CD4-positive, alpha-beta T cell treated with Interleukin-4 for 1 hour (primary cell): ENCODE results near the gene TMED8.
"Not testable (repeated sequence)": the region's sequence is repeated elsewhere in the genome, so short reads cannot be mapped to it uniquely, and the experiment has no call there.

Source experiments
- DNase-seq, 2 donors: peaks; one replicate each; pipeline ENCODE4 v3.0.0-alpha.2; 2020 to 2022

TMED8 gene

GRCh38 chr14:77320238-77320935 is 56.5 kb downstream of the TMED8 start, which contains the start of gene POMT2:
Gene POMT2 (minus strand): TSS chr14:77320883. CDS start chr14:77320681, 202 bp downstream.
- DNase-seq, result peak; percentile 94

GRCh38 chr14:77319422-77319821 is 57.5 kb downstream of the TMED8 start:
- no peak for DNase-seq

GRCh38 chr14:77318756-77319155 is 58.1 kb downstream of the TMED8 start:
- DNase-seq, result not testable (repeated sequence)

GRCh38 chr14:77318006-77318553 is 58.8 kb downstream of the TMED8 start:
- DNase-seq, result no peak

GRCh38 chr14:77316872-77317301 is 60.0 kb downstream of the TMED8 start:
- no peak for DNase-seq

- no peak for DNase-seq
Measured at GRCh38 chr14:77316195-77316505, 60.7 kb downstream of the TMED8 start.

GRCh38 chr14:77314539-77315457 is 62.1 kb downstream of the TMED8 start:
- no peak for DNase-seq

GRCh38 chr14:77314043-77314442 is 62.9 kb downstream of the TMED8 start:
- no peak for DNase-seq

GRCh38 chr14:77313371-77313770 is 63.5 kb downstream of the TMED8 start:
- no peak for DNase-seq

- DNase-seq, result no peak
Measured at GRCh38 chr14:77311217-77311616, 65.7 kb downstream of the TMED8 start.

GRCh38 chr14:77310026-77310425 is 66.9 kb downstream of the TMED8 start:
- DNase-seq, result no peak

GRCh38 chr14:77309131-77309530 is 67.8 kb downstream of the TMED8 start:
- DNase-seq, result no peak

- no peak for DNase-seq
Measured at GRCh38 chr14:77306851-77307496, 69.9 kb downstream of the TMED8 start.

GRCh38 chr14:77306416-77306815 is 70.5 kb downstream of the TMED8 start:
- no peak for DNase-seq

GRCh38 chr14:77305696-77306095 is 71.2 kb downstream of the TMED8 start:
- DNase-seq, result no peak

- no peak for DNase-seq
Measured at GRCh38 chr14:77303417-77304156, 73.3 kb downstream of the TMED8 start.

GRCh38 chr14:77302926-77303325 is 74.0 kb downstream of the TMED8 start:
- no peak for DNase-seq

GRCh38 chr14:77301103-77301502 is 75.8 kb downstream of the TMED8 start:
- DNase-seq, result peak; percentile 48 to 57

GRCh38 chr14:77299771-77300170 is 77.1 kb downstream of the TMED8 start:
- DNase-seq, result no peak

GRCh38 chr14:77296906-77297305 is 80.0 kb downstream of the TMED8 start:
- DNase-seq, result no peak

GRCh38 chr14:77296155-77296554 is 80.7 kb downstream of the TMED8 start:
- DNase-seq, result no peak

- no peak for DNase-seq
Measured at GRCh38 chr14:77290705-77291104, 86.2 kb downstream of the TMED8 start.

GRCh38 chr14:77286576-77286975 is 90.3 kb downstream of the TMED8 start:
- DNase-seq, result no peak
